Hepatocyte (in vitro differentiated cells): ENCODE data around the gene RBM39. TPM values are rescaled to one million over a fixed set of nuclear protein-coding genes. Genes with fewer than 3 reads are reported as not detected.

ENCODE experiments used
- DNase-seq: peaks from one replicate; pipeline ENCODE4 v3.0.0-alpha.2; 2016; ENCODE audit warnings: low spot score
- H2AFZ ChIP-seq: fragments of 200-600 bp; sonication (generic); 2 replicates; pipeline ENCODE4 v1.6.0; 2016; ENCODE audit warnings: antibody characterized with exemption, mild to moderate bottlenecking
- H3K27ac ChIP-seq: fragments of 200-600 bp; sonication (generic); 2 replicates; pipeline ENCODE4 v1.5.1; 2016; ENCODE audit warnings: mild to moderate bottlenecking
- H3K27me3 ChIP-seq: fragments of 200-600 bp; sonication (generic); 2 replicates; pipeline ENCODE4 v1.6.1; 2016
- H3K36me3 ChIP-seq: fragments of 200-600 bp; sonication (generic); replicated peaks from 2 replicates; pipeline ENCODE4 v1.5.1; 2016; ENCODE audit warnings: low read depth; ENCODE audit not compliant: insufficient read depth
- H3K4me1 ChIP-seq: fragments of 200-600 bp; sonication (generic); 2 replicates; pipeline ENCODE4 v1.5.1; 2016; ENCODE audit warnings: mild to moderate bottlenecking, moderate library complexity; ENCODE audit not compliant: insufficient read depth
- H3K4me2 ChIP-seq: fragments of 200-600 bp; sonication (generic); 2 replicates; pipeline ENCODE4 v1.6.0; 2016
- H3K4me3 ChIP-seq: fragments of 200-600 bp; sonication (generic); 2 replicates; pipeline ENCODE4 v1.5.1; 2016; ENCODE audit warnings: mild to moderate bottlenecking
- H3K79me2 ChIP-seq: fragments of 200-600 bp; sonication (generic); 2 replicates; pipeline ENCODE4 v1.6.0; 2017; ENCODE audit warnings: mild to moderate bottlenecking
- H3K9me2 ChIP-seq: fragments of 200-600 bp; sonication (generic); replicated peaks from 2 replicates; pipeline ENCODE4 v1.6.0; 2017; ENCODE audit warnings: mild to moderate bottlenecking; ENCODE audit not compliant: insufficient read depth
- H3K9me3 ChIP-seq: fragments of 200-600 bp; sonication (generic); 2 replicates; pipeline ENCODE4 v1.5.1; 2016; ENCODE audit warnings: low read depth, mild to moderate bottlenecking
- H4K20me1 ChIP-seq: fragments of 200-600 bp; sonication (generic); 2 replicates; pipeline ENCODE4 v1.6.0; 2016; ENCODE audit warnings: mild to moderate bottlenecking; ENCODE audit not compliant: insufficient read depth, poor library complexity, severe bottlenecking
- CTCF ChIP-seq: fragments of 200-600 bp; sonication (generic); IDR thresholded peaks from 2 replicates; pipeline ENCODE4 v1.5.1; 2016; ENCODE audit warnings: antibody characterized with exemption, mild to moderate bottlenecking; ENCODE audit not compliant: poor library complexity
- EZH2 ChIP-seq: fragments of 200-600 bp; sonication (generic); IDR thresholded peaks from 2 replicates; pipeline ENCODE4 v1.6.1; 2016; ENCODE audit warnings: antibody characterized with exemption, mild to moderate bottlenecking, borderline replicate concordance
- EZH2phosphoT487 ChIP-seq: fragments of 200-600 bp; sonication (generic); IDR thresholded peaks from one replicate; pipeline ENCODE4 v1.6.1; 2018; ENCODE audit warnings: antibody characterized with exemption, mild to moderate bottlenecking, low read depth, moderate library complexity; ENCODE audit not compliant: unreplicated experiment, severe bottlenecking
- WGBS: methylation state at CpG from one replicate; pipeline ENCODE4 v1.1.6; 2016; ENCODE audit warnings: low lambda C conversion rate; ENCODE audit errors: missing lambda C conversion rate; 5-methylcytosine and 5-hydroxymethylcytosine counted together
- polyA plus RNA-seq: library from polyadenylated mRNA; unstranded; fragments of >200 nt; fragmentation: Nextera tagmentation; extraction: Ambion mirVana; gene quantifications from 2 replicates; pipeline ENCODE4 v1.2.1, GENCODE V29; 2016
- small RNA-seq: library from RNA; depleted of rRNA; stranded (forward); fragments of <200 nt; gene quantifications from one replicate; pipeline ENCODE3, GENCODE V24; 2014
- total RNA-seq: library from RNA; depleted of rRNA; stranded (reverse); fragments of >200 nt; gene quantifications from 2 replicates; pipeline ENCODE4 v1.2.3, GENCODE V29; 2014

The RBM39 gene
- total and polyA plus RNA-seq, 2 experiments from 2014 or later = 200 to 423 TPM

GRCh38 chr20:35657271-35657670, 84.8 kb downstream of the RBM39 start:
- H3K27ac ChIP-seq = no peak overlapping the region
- H4K20me1 ChIP-seq = peaks cover 100% of the 10 kb centered on the region
- no peaks in the 10 kb centered on the region for H3K9me2 ChIP-seq
- no peak overlapping the region for H3K4me2 ChIP-seq
- no peak overlapping the region for H2AFZ ChIP-seq
- H3K36me3 ChIP-seq = no peaks in the 10 kb centered on the region
- WGBS = 55% methylated on average over 1 of the region's 1 CpG
- no peaks in the 10 kb centered on the region for H3K27me3 ChIP-seq
- no peak for DNase-seq
- H3K79me2 ChIP-seq = peaks cover 100% of the 10 kb centered on the region
- H3K4me1 ChIP-seq = peaks cover 30% of the 10 kb centered on the region
- H3K4me3 ChIP-seq = no peak overlapping the region
- TF ChIP-seq EZH2 (no peak), EZH2phosphoT487 (no peak), CTCF (no peak)
- no peaks in the 10 kb centered on the region for H3K9me3 ChIP-seq

- 98% methylated on average over 9 of the region's 9 CpGs for WGBS
- no peak for TF ChIP-seq EZH2phosphoT487
- TF ChIP-seq CTCF = no peak
- no peak for TF ChIP-seq EZH2
- DNase-seq = no peak
- H3K27ac ChIP-seq = no peak overlapping the region
- peaks cover 97% of the 10 kb centered on the region for H4K20me1 ChIP-seq
- peaks cover 100% of the 10 kb centered on the region for H3K79me2 ChIP-seq
- H3K27me3 ChIP-seq = no peaks in the 10 kb centered on the region
- H3K4me1 ChIP-seq = peaks cover 25% of the 10 kb centered on the region
- H3K36me3 ChIP-seq = no peaks in the 10 kb centered on the region
- H3K4me3 ChIP-seq = no peak overlapping the region
- H2AFZ ChIP-seq = no peak overlapping the region
- no peaks in the 10 kb centered on the region for H3K9me2 ChIP-seq
- no peak overlapping the region for H3K4me2 ChIP-seq
- H3K9me3 ChIP-seq = no peaks in the 10 kb centered on the region
These were observed 87.6 kb downstream of the RBM39 start for GRCh38 chr20:35654415-35654814.

- H3K36me3 ChIP-seq = no peaks in the 10 kb centered on the region
- H2AFZ ChIP-seq = no peak overlapping the region
- H3K9me3 ChIP-seq = no peaks in the 10 kb centered on the region
- peaks cover 100% of the 10 kb centered on the region for H3K79me2 ChIP-seq
- H3K4me1 ChIP-seq = peaks cover 19% of the 10 kb centered on the region
- H3K27ac ChIP-seq = no peak overlapping the region
- DNase-seq = no peak
- WGBS = 93% methylated on average over 4 of the region's 4 CpGs
- no peaks in the 10 kb centered on the region for H3K27me3 ChIP-seq
- no peak overlapping the region for H3K4me2 ChIP-seq
- peaks cover 97% of the 10 kb centered on the region for H4K20me1 ChIP-seq
- no peak overlapping the region for H3K4me3 ChIP-seq
- TF ChIP-seq EZH2phosphoT487 = no peak
- TF ChIP-seq CTCF = no peak
- TF ChIP-seq EZH2 = no peak
- no peaks in the 10 kb centered on the region for H3K9me2 ChIP-seq
These were observed 88.2 kb downstream of the RBM39 start for GRCh38 chr20:35653893-35654292.

Small RNA genes within 50 kb of the gene (small RNA-seq; reads per million reads assigned to genes)
- gene RF00026 = not detected

Other genes with a start within 250 kb of the RBM39 start
- not detected in 2 replicates for gene C20orf173, start 212.6 kb downstream of the RBM39 start, total RNA-seq
- not detected in 2 replicates for gene C20orf173, start 212.6 kb downstream of the RBM39 start, polyA plus RNA-seq
- gene ERGIC3, start 200.2 kb downstream of the RBM39 start, total RNA-seq = 369 and 375 TPM in 2 replicates
- 298 and 309 TPM in 2 replicates for gene ERGIC3, start 200.2 kb downstream of the RBM39 start, polyA plus RNA-seq
- 7.9 and 11.0 TPM in 2 replicates for gene SPAG4, start 126.4 kb downstream of the RBM39 start, total RNA-seq
- 6.6 and 10.5 TPM in 2 replicates for gene SPAG4, start 126.4 kb downstream of the RBM39 start, polyA plus RNA-seq
- gene CPNE1, start 77.4 kb downstream of the RBM39 start, total RNA-seq = 66.9 and 68.9 TPM in 2 replicates
- gene CPNE1, start 77.4 kb downstream of the RBM39 start, polyA plus RNA-seq = 91.1 and 93.4 TPM in 2 replicates
- gene RBM12, start 77.4 kb downstream of the RBM39 start, total RNA-seq = 53.7 and 57.3 TPM in 2 replicates
- gene RBM12, start 77.4 kb downstream of the RBM39 start, polyA plus RNA-seq = 20.6 and 22.5 TPM in 2 replicates
- gene NFS1, start 42.9 kb downstream of the RBM39 start, total RNA-seq = 48.5 and 49.0 TPM in 2 replicates
- gene NFS1, start 42.9 kb downstream of the RBM39 start, polyA plus RNA-seq = 30.2 and 38.1 TPM in 2 replicates
- 285 and 383 TPM in 2 replicates for gene ROMO1, start 42.9 kb downstream of the RBM39 start, total RNA-seq
- 629 and 634 TPM in 2 replicates for gene ROMO1, start 42.9 kb downstream of the RBM39 start, polyA plus RNA-seq
- 18.8 and 24.0 TPM in 2 replicates for gene PHF20, start 29.8 kb upstream of the RBM39 start, total RNA-seq
- gene PHF20, start 29.8 kb upstream of the RBM39 start, polyA plus RNA-seq = 24.0 and 24.2 TPM in 2 replicates
- gene SCAND1, start 212.2 kb upstream of the RBM39 start, total RNA-seq = 45.7 and 58.0 TPM in 2 replicates
- 177 and 183 TPM in 2 replicates for gene SCAND1, start 212.2 kb upstream of the RBM39 start, polyA plus RNA-seq
- 4.7 TPM in 2 replicates for gene CNBD2, start 226.3 kb upstream of the RBM39 start, total RNA-seq
- 3.6 TPM in 1 of 2 replicates, not detected in the other for gene CNBD2, start 226.3 kb upstream of the RBM39 start, polyA plus RNA-seq